ENCODE results near the gene NCF1. TPM values are rescaled to one million over a fixed set of nuclear protein-coding genes. Genes with fewer than 3 reads are reported as not detected.
"Not testable (repeated sequence)": the region's sequence is repeated elsewhere in the genome, so short reads cannot be mapped to it uniquely, and the experiment has no call there.

NCF1 gene
- total RNA-seq, 1 experiment from 2014 or later: not detected

GRCh38 chr7:74766509-74766908, 7.3 kb upstream of the NCF1 start:
- H3K36me3 Mint-ChIP-seq (ENCODE audit: insufficient read depth, unreplicated experiment); H3K9me3 ChIP-seq; H3K4me3 Mint-ChIP-seq (ENCODE audit: unreplicated experiment); H3K27me3 Mint-ChIP-seq (ENCODE audit: insufficient read depth, unreplicated experiment); CTCF ChIA-PET; H3K9me3 Mint-ChIP-seq (ENCODE audit: unreplicated experiment); DNase-seq; H3K4me1 Mint-ChIP-seq (ENCODE audit: low read depth, unreplicated experiment); H3K27me3 ChIP-seq (replicated peaks; ENCODE audit: control insufficient read depth, insufficient read depth, low read length); BruUV-seq (replicated peaks); H3K4me3 ChIP-seq (ENCODE audit: low read depth, low read length); H3K36me3 ChIP-seq (ENCODE audit: control insufficient read depth, insufficient read depth, low read length); H3K4me1 ChIP-seq; POLR2A ChIA-PET; intact Hi-C loops (cut with micrococcal nuclease; ENCODE audit: unreplicated experiment); H3K27ac Mint-ChIP-seq (ENCODE audit: unreplicated experiment): not testable (repeated sequence)

DNA sequence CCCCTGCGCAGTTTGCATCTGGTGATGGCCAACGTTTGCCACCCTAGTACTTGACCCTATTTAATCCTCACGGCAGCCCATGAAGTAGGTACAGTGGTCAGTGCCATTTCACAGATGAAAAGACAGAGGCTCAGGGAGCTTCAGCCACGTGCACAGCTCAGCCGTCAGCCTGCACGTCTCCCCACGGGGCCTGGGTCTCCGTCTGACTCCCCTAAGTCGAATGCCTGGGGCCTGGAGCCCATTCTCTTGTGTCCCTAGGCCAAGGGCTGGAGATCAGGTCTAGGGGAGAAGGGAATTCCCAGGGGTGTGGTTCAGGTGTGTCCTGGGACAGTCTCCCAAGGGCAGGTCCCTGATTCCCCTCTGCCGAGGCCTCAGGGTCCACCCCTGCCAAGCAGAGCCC, 6.8 kb upstream of the NCF1 start:
- H3K36me3 Mint-ChIP-seq (ENCODE audit: insufficient read depth, unreplicated experiment); CTCF ChIA-PET; H3K4me3 Mint-ChIP-seq (ENCODE audit: unreplicated experiment); H3K36me3 ChIP-seq (ENCODE audit: control insufficient read depth, insufficient read depth, low read length); H3K9me3 ChIP-seq; H3K4me3 ChIP-seq (ENCODE audit: low read depth, low read length); intact Hi-C loops (cut with micrococcal nuclease; ENCODE audit: unreplicated experiment); H3K27ac Mint-ChIP-seq (ENCODE audit: unreplicated experiment); DNase-seq; H3K9me3 Mint-ChIP-seq (ENCODE audit: unreplicated experiment); H3K4me1 Mint-ChIP-seq (ENCODE audit: low read depth, unreplicated experiment); H3K4me1 ChIP-seq; H3K27me3 Mint-ChIP-seq (ENCODE audit: insufficient read depth, unreplicated experiment); BruUV-seq (replicated peaks); POLR2A ChIA-PET; H3K27me3 ChIP-seq (replicated peaks; ENCODE audit: control insufficient read depth, insufficient read depth, low read length): not testable (repeated sequence)

GRCh38 chr7:74770062-74770461, 3.7 kb upstream of the NCF1 start:
- H3K27me3 ChIP-seq (replicated peaks; ENCODE audit: control insufficient read depth, insufficient read depth, low read length); H3K4me3 ChIP-seq (ENCODE audit: low read depth, low read length); BruUV-seq (replicated peaks); CTCF ChIA-PET; H3K27me3 Mint-ChIP-seq (ENCODE audit: insufficient read depth, unreplicated experiment); H3K9me3 ChIP-seq; H3K4me1 ChIP-seq; H3K36me3 ChIP-seq (ENCODE audit: control insufficient read depth, insufficient read depth, low read length); H3K9me3 Mint-ChIP-seq (ENCODE audit: unreplicated experiment); H3K36me3 Mint-ChIP-seq (ENCODE audit: insufficient read depth, unreplicated experiment); intact Hi-C loops (cut with micrococcal nuclease; ENCODE audit: unreplicated experiment); H3K27ac Mint-ChIP-seq (ENCODE audit: unreplicated experiment); POLR2A ChIA-PET; H3K4me1 Mint-ChIP-seq (ENCODE audit: low read depth, unreplicated experiment); H3K4me3 Mint-ChIP-seq (ENCODE audit: unreplicated experiment): not testable (repeated sequence)
- peak in 1 of 2 experiments; percentile 23 for DNase-seq

DNA sequence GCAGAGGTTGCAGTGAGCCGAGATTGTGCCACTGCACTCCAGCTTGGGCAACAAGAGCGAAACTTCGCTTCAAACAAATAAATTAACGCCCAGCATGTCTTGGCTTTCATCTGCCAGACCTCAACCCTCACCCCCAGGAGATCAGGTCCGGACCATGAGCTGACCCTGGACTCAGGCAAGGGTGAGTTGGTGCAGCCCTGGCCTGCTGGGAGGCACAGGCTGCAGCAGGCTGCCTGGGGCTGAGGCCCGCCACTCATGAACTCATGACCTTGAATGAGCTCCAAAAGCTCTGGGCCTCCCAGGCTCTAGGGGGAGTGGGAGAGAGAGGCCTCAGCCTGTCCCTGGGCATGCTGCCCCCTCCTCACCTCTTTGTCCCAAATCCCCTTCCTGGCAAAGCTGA, 1.7 kb upstream of the NCF1 start:
- intact Hi-C loops (cut with micrococcal nuclease; ENCODE audit: unreplicated experiment); H3K4me3 ChIP-seq (ENCODE audit: low read depth, low read length); POLR2A ChIA-PET; H3K27me3 Mint-ChIP-seq (ENCODE audit: insufficient read depth, unreplicated experiment); BruUV-seq (replicated peaks); CTCF ChIA-PET; H3K36me3 ChIP-seq (ENCODE audit: control insufficient read depth, insufficient read depth, low read length); DNase-seq; H3K27ac Mint-ChIP-seq (ENCODE audit: unreplicated experiment); H3K4me3 Mint-ChIP-seq (ENCODE audit: unreplicated experiment); H3K27me3 ChIP-seq (replicated peaks; ENCODE audit: control insufficient read depth, insufficient read depth, low read length); H3K36me3 Mint-ChIP-seq (ENCODE audit: insufficient read depth, unreplicated experiment); H3K4me1 Mint-ChIP-seq (ENCODE audit: low read depth, unreplicated experiment); H3K9me3 Mint-ChIP-seq (ENCODE audit: unreplicated experiment); H3K9me3 ChIP-seq; H3K4me1 ChIP-seq: not testable (repeated sequence)

- POLR2A ChIA-PET; intact Hi-C loops (cut with micrococcal nuclease; ENCODE audit: unreplicated experiment): not testable (repeated sequence)
Observed at GRCh38 chr7:74775111-74775510, 1.3 kb downstream of the NCF1 start.

GRCh38 chr7:74779053-74779452, 5.2 kb downstream of the NCF1 start:
- H3K27me3 ChIP-seq (replicated peaks; ENCODE audit: control insufficient read depth, insufficient read depth, low read length); DNase-seq; H3K4me1 Mint-ChIP-seq (ENCODE audit: low read depth, unreplicated experiment); H3K27me3 Mint-ChIP-seq (ENCODE audit: insufficient read depth, unreplicated experiment); H3K9me3 Mint-ChIP-seq (ENCODE audit: unreplicated experiment); H3K4me1 ChIP-seq; BruUV-seq (replicated peaks); H3K36me3 ChIP-seq (ENCODE audit: control insufficient read depth, insufficient read depth, low read length); intact Hi-C loops (cut with micrococcal nuclease; ENCODE audit: unreplicated experiment); POLR2A ChIA-PET; H3K36me3 Mint-ChIP-seq (ENCODE audit: insufficient read depth, unreplicated experiment); H3K27ac Mint-ChIP-seq (ENCODE audit: unreplicated experiment); H3K4me3 Mint-ChIP-seq (ENCODE audit: unreplicated experiment); H3K9me3 ChIP-seq; H3K4me3 ChIP-seq (ENCODE audit: low read depth, low read length): not testable (repeated sequence)
- CTCF ChIA-PET: interaction anchor here (0.6 kb wide), 1 partner anchor 125 kb away, joined by 3 read pairs; no protein-coding TSS in a partner anchor

More at GRCh38 chr7:74775111-74775510, 1.3 kb downstream of the NCF1 start:
- H3K4me1 ChIP-seq; DNase-seq; H3K9me3 ChIP-seq; BruUV-seq (replicated peaks); H3K27ac Mint-ChIP-seq (ENCODE audit: unreplicated experiment); H3K4me1 Mint-ChIP-seq (ENCODE audit: low read depth, unreplicated experiment); H3K36me3 Mint-ChIP-seq (ENCODE audit: insufficient read depth, unreplicated experiment); H3K27me3 ChIP-seq (replicated peaks; ENCODE audit: control insufficient read depth, insufficient read depth, low read length); H3K36me3 ChIP-seq (ENCODE audit: control insufficient read depth, insufficient read depth, low read length); H3K4me3 ChIP-seq (ENCODE audit: low read depth, low read length); H3K27me3 Mint-ChIP-seq (ENCODE audit: insufficient read depth, unreplicated experiment); H3K4me3 Mint-ChIP-seq (ENCODE audit: unreplicated experiment); CTCF ChIA-PET; H3K9me3 Mint-ChIP-seq (ENCODE audit: unreplicated experiment): not testable (repeated sequence)

DNA sequence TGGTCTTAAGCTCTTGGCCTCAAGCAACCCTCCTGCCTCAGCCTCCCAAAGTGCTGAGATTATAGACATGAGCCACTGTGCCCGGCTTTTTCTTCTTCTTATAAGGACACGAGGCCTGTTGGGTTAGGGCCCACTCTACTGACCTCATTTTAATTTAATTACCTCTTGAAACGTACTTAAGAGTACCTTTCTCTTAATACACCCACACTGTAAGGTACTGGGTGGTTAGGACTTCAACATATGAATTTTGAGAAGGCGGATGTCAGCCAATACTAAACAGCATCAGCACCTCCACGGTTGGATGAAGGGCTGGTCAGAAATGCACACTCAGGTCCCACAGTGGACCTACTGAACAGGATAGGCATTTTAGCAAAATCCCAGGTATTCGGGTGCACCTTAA, 7.9 kb downstream of the NCF1 start:
- H3K9me3 ChIP-seq; H3K4me1 Mint-ChIP-seq (ENCODE audit: low read depth, unreplicated experiment); H3K4me3 Mint-ChIP-seq (ENCODE audit: unreplicated experiment); H3K27me3 Mint-ChIP-seq (ENCODE audit: insufficient read depth, unreplicated experiment); H3K27me3 ChIP-seq (replicated peaks; ENCODE audit: control insufficient read depth, insufficient read depth, low read length); POLR2A ChIA-PET; DNase-seq; CTCF ChIA-PET; BruUV-seq (replicated peaks); H3K36me3 ChIP-seq (ENCODE audit: control insufficient read depth, insufficient read depth, low read length); intact Hi-C loops (cut with micrococcal nuclease; ENCODE audit: unreplicated experiment); H3K4me3 ChIP-seq (ENCODE audit: low read depth, low read length); H3K36me3 Mint-ChIP-seq (ENCODE audit: insufficient read depth, unreplicated experiment); H3K4me1 ChIP-seq; H3K9me3 Mint-ChIP-seq (ENCODE audit: unreplicated experiment); H3K27ac Mint-ChIP-seq (ENCODE audit: unreplicated experiment): not testable (repeated sequence)
